HG02943 (cell line): Measurements from ENCODE around the gene STRA6.

ENCODE experiments used
- ATAC-seq: cut with Tn5 transposase; IDR thresholded peaks from one replicate; pipeline ENCODE4 v1.9.1; 2021; ENCODE audit warnings: mild to moderate bottlenecking, low read depth, moderate library complexity; ENCODE audit not compliant: unreplicated experiment

Gene STRA6

DNA sequence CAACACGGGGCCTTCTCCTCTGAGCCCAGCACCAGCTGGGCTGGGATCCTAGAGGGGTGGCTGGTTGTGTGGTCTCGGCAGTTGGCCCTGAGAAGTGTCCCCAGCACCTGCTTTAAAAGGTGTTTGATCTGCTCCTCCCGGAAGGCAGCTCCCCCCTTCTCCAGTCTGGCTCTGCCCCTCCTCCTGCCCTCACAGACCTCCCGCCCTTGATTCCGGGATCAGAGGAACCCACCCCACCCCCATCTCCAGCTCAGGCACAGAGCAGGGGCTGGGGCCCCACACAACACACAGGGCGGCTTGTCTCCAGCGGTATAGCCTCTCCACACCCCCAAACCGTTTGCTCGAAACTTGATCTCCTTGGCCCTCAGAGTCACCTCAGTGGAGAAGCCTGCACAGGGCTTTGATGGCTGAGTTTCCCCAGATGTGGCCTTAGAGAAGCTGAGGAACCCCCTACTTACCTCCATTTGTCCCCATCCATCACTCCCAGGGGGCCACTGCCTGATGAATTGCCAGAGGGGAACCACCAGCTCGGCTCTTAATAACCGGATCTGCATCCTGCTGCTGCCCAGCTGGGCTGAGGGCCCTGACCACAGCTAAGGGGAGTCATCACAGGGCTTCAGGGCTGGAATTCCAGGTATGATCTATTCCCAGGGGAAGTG, 6.4 kb upstream of the STRA6 start:
- no peak for ATAC-seq

DNA sequence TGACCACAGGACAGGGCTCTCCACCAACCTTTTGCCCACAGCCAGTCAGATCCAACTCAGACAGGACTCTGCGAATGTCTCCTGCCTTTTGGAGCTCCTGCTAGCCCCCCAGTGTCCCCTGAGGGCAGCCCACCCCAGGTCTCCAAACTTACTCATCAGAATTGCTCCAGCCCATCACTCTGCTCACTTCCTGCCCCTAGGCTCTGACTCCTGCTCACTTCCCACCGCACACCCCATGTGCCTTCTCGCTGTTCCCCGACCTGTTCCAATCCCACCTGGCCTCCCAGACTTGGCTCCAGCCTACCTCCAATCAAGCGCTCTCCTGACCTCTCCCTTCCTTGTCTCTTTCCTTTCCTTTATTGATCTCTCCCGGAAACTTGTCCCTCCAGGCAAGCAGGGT, 5.9 kb upstream of the STRA6 start:
- no peak for ATAC-seq

DNA sequence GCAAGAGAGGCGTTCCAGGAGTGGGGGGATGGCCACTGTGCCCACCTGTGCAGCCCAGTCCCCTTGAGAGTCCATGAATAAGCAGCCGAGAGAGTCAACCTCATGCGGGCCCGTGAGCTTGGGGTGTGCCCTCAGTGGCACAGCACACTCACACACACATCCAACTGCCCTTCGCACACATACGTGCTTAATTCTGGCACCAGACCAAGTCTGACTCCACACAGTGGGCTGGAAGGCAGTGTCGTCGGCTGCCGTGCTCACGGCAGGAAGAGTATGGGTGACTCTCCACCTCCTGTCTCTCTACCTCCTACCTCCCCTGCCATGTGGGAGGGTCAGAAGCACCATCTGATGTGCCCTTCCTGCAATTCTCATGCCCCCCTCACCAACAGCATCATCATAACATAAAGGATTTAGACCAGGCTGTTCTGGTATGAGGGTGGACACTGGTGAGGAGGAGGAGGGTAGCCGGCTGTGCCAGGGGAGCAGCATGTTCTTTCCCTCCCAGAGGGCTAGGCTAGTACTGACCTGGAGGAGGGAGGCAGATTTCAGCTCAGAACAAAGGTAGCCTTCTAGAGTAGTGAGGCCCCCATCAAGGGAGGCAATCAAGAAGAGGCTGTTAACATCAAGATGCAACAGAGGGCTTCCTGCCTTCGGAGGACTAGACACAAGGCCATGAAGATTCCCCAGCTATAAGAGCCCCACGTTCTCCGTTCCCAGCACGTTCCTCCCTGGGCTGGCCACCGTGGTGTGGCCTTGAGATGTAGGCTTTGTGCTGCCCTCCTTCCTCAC, 5.3 kb upstream of the STRA6 start:
- ATAC-seq = no peak

DNA sequence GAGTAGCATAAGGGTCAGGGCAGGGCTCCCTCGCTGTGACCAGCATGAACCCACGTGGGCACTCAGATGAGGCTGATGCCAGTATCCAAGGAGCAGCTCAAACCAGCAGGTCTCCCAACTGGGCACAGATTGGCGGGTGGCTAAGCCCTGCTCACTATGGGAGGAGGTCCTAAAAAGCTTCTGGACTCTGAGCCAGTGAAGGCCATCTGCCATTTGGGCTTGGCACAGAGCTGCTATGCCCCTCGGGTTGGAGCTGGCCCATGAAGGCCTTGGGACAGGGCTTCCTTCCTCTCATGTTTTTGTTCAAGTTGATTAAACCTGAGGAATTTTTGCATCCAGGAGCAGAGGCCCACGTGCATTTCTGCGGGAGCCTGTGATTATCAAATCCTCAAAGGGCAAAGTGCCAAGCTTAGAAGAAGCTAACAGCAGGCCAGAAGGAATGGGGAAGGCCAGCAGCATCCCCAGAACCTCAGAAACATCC, 4.3 kb upstream of the STRA6 start:
- no peak for ATAC-seq

DNA sequence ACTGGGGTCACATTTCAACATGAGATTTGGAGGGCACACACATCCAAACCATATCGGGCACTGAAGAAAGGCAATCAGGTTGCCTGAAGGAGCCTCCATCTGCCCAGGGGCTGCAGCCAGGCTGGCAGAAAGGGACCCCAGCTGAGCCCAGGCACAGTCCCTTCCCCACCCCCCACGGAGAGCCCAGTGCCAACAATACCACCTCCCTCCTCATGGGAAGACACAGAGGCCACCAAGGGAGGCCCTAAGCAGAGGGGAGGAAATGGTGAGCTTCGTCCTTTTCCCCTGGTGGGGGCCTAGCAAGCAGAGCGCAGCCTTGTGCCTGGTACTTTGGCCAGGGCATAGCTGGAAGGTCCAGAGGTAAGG, 3.0 kb upstream of the STRA6 start:
- no peak for ATAC-seq

DNA sequence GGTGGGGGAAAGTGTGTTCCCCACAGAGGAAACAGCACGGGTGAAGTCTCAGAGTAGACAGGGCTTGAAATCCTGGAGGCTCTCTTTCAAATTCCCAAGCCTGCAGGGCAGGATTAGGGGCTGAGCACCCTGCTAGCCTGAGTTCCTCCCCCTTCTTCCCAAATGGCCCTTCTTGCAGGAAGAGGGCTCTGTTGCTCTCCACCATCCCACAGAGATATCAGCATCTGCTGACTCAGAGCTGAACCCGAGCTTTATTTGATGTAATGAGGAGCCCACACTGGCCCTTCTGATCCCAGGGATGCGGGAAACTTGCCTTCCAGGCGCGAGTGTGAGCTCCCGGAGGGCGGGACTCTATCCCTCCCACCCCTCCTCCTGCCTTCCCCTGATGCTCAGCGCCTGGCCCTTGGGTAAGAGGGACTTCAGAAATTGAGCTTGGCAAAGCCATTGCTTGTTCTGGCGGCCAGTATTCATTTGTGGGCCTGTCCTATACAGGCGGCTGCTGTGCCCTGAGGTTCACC, 1.4 kb upstream of the STRA6 start:
- no peak for ATAC-seq

DNA sequence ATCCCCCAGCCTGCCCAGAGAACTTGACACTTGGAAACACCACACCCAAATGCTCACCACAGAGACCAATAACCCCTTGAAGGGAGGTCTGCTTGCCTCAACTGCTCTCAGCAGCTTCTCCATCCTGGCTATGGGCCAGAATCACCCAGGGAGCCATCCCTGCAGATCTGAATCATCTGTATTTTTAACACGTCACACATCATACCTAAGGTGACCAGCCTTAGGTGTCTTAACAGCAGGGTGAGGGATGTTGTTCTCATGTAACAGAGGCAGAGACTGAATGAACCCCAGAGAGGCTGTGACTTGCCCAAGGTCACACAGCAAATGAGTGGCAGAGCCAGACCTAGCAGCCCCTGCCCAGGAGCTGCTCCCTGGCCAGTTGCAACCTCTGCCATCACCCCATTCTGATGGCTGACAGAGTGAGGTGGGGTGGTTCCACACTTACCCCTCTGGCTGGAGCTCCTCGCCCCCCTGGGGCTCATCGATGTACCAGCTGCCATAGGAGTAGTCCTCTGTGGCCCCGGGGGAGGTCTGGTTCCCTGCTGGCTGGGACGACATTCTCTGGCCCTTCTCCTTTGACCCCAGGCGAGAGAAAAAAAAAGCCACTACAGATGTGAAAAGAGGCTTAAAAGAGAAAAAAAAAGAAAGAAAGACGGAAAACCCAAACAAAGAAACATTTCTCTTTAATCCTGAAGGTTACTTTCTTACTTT, 722 bp downstream of the STRA6 start:
- no peak for ATAC-seq

DNA sequence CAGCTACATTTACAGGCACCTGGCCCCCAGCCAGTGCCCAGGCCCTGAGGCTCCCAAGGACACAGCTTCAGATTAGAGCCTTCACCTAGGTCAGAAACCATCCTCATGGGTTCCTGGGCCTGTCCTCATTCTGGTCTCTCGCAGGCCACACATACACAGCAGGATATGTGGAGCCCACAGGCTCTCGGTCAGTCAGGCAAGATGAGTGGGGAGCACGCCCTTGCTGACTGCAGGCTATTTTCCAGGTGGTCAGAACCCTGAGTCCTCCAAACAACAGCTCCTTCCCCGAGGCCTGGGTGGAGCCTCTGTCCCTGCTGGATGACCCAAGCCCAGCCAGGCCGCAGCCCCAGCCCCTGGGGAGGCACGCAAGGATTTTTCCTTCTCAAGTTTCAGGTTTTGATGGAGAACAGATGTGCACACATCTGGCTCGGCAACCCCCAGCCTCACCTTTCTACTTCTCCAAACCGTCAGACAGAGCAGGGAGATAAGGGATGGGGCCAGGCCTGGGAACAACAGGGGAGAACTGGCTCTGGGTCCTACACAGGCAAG, 1.6 kb downstream of the STRA6 start:
- no peak for ATAC-seq

DNA sequence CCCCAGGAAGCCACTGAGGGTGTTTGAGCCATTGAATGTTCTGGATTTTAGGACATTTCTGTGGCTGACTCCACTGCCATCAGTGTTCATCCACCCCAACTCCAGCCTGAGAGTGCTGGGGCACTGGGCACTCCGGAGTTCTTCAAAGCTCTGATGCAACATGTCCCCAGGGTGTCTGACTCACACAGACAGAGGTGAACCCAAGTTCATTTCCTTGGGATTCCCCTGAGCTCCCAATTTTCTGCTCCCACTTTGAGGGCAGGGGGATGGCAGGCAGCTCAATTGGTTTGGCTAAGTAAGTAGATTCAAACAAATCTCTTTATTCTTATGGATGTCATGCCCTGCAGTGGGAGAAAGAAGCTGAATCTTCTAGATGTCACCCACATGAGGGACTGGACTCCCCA, 2.2 kb downstream of the STRA6 start:
- no peak for ATAC-seq

DNA sequence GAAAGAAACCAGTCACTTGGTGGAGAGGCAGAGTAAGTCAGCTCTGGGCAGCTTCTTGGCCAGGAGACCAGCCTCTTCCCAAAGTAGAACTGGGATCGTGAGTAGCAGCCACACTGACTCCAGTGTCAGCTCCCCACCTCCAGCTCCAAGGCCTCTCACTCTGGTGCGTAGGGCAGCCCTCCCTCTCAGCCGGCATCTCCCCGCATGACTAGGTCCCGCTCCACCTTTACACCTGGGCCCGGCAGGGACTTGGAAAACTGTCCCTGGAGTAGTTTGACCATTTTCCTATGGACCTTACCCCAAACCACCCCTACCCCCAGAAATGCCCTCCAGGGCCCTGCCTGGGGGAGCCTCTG, 3.3 kb downstream of the STRA6 start:
- no peak for ATAC-seq

DNA sequence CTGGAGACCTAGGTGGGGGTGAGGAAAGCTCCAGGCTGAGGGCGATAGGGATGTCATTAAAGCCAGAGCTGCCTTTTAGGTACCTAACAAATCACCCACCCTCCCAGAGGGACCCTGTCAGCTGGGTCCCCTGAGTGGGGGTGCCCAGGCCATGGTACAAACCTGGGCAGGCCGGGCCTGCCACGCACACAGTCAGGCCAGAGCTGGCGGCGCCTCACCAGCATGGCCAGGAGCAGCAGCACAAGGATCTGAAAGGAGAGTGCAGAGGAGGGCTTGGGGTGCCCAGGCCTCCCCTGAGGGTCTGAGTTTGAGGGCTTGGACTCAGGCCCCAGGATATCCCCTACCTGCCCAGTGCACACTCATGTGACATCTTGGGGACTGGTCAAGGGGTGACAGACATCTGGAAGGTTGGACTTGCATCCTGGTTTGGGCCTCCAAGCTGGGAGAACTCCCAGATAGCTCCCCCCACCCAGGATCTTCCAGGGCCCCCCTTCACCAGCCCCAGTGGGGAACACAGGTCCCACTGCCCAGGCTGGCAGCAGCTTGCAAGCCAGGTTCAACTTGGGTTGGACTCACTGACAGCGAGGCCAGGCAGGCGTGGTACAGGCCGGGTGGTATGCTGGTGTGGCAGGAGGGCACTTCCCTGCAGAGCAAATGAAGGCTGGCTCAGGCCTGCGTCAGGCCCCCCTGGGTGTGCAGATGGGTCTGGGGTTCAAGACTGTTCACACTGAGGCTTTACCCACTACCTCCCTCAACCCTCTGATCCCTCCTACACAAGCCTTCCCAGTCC, 5.2 kb downstream of the STRA6 start:
- ATAC-seq = no peak

DNA sequence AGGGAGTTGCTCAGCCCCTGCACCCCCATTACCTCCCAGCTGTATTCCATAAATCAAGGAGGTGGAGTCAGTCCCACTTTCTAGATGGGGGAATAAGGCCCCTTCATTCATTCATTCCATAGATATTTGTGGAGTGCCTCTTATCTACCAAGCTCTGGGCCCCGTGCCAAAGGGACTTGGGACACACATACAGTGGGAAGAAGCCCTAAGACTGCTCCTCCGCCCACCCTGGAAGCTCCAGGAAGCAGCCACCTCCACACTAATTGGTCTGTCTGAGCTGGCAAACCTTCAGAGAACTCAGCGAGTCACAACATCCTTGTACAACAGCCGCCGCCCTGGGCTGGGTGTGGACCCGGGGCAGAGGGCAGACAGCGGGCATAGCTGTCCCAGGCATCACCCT, 6.4 kb downstream of the STRA6 start:
- no peak for ATAC-seq

DNA sequence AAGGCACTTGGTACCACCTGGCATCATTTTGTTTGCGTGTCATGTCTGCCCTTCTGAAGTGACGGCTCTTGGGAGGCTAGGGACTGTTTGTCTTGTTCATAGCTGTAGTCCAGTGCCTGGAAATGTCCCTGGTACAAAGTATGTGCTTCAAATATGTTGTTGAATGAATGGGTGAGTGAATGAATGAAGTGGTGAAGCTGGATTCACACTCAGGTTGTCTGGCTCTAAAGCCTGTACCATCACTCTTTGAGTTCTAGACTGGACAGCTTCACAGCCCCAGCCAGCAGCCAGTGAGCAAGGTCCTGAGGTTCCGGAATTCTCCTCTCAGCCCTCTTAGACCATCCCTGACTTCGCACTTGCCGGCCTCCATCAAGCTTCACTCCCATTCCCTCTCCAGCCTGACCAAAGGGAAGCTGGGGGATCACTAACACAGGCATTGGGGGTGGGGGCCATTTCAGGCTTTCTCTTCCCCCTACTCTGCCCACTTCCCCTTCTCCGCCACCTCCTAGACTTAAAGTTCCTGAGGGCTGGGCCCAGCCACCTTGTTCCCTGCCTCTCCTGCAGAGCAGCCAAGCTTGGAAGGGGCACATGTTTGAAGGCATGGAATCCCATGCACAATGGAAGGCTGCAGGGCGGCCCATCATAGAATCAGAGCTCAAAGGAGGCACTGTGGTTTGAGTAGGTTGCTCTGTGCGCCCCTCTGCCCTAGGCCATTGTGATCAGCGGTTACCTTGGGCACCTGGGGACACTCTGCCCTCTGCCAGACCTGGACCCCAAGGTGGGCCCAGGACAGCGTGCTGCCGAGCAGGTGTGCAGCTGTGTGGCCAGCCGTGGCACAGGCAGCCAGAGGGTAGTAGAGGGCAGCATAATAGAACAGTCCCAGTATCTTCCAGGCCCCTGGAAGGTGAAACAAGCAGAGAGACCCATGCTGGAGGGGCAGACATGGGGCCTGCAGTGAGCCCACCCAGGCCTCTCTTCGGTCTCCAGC, 7.7 kb downstream of the STRA6 start:
- ATAC-seq = no peak

DNA sequence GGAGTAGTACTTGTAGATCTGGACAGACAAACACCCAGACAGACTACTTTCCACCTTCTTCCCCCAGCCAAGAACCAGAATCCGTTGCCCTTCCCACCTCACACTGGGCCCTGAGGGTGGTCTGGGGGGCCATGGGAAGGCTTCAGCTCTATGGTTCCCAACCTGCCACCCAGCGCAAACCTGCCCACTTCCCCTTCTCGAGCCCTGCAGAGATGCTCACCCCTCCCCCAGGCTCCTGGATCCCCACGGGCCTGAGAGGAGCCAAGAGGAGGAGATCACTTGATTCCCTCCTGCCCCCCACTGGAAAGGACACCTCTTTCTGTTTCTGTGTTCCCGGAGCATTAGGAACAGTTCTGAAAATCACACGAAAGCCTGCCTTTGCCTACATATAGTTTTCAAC, 8.7 kb downstream of the STRA6 start:
- no peak for ATAC-seq

DNA sequence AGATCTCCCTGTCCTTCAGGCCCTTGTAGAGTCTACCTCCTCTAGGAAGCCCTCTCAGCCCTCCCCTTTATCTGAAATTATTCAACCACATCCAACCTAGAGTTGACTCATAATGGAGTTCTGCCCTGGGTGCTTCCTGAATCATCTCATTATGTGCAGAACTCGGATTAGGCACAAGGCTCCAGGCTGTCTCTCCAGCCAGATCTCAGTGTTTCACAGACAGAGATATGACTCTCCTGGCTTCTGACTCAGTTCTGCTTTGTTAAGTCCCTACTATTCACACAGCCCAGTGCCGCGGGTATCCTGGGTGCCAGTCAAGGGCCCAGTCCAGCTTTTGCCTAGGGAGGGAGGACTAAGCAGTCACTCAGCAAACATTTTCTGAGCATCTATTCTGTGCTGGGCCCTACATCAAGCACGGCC, 9.3 kb downstream of the STRA6 start:
- no peak for ATAC-seq

DNA sequence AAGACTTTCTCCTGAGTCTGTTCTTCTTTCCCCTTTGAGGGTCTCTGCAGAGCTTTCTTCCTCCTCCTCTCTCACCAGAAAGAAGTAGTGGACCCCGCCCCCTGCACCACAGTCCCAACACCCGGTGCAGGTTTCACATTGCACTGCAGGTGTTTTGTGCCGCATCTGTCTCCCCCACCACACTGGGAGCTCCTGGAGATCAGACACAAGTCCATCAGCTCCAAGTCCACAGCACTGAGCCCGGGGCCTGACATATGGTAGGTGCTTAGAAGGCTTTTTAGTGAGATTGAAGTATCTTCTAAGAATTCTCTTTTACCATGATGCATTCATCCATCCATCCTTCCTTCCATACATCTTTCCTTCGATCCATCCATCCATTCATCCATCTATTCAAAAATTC, 9.8 kb downstream of the STRA6 start:
- ATAC-seq = no peak

DNA sequence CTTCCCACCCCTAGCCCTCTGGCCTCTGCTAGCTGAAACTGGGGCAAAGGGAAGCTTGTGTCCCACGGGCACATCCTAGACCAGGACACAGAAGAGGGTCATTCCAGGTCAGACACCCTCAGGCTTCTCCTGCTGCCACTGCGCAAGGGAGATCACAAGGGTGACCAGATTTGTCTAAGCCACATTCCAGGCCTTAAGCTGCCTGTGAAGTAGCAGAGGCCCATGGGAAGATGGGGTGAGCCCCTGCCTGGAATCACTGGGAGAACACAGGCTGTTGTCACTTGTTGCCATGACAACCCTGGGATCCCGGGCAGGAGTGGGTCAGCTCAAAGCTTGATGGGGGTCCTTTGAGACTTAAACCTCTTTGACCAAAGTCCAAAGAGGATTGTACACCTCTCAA, 10.8 kb downstream of the STRA6 start:
- no peak for ATAC-seq

DNA sequence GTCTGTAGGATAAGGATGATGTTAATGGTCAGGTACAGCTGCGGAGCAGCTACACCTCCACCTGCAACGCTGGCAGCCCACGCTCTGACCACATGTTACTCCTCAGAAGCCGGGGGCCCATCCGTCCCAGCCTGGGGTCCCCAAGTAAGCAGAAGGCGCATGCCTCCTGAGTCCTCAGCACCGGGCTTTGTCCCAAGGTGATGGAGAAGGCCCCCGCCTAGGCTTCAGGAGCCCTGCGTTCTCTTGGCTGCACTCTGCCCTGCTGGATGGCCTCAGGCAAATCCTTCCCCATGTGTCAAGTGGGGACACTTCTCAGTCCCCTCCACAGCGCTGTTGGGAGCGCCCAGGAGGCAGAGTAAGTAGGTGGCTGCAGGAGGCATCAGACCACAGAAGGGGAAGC, 14.4 kb downstream of the STRA6 start:
- no peak for ATAC-seq

DNA sequence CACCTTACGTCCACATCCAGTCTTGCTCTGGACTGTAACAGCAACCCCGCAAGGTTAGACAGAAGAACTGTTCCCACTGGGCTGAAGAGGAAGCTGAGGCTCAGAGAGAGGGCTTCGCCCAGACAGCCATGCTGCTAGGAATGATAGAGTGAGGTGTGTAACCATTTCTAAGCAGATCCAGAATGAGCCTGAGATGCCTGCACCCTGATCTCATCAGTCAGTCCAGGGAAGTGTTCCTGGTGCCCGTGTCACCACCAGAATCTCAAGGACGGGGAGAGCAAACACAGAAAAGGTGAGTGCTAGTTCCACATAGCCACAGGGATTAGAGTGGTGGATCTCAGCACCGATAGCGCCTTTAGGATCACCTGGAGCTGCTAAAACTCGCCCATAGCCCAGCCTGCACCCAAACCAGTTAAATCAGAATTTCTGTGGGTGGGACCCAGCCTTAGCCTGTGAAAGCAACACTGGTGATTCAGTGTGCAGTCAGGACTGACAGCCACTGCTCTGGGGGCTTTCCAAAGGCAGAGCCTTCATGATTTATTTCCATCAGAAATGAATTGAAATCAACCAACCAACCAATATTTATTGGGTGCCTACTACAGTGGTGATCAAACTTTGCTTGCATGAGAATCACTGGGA, 16.8 kb downstream of the STRA6 start:
- no peak for ATAC-seq
